Gastroesophageal sphincter (tissue), 3 donors: ENCODE results near the gene YES1.

Source experiments
- EP300 ChIP-seq: sonication (generic); formaldehyde crosslinking; IDR thresholded peaks from one replicate; pipeline ENCODE4 v1.6.1; 2017; ENCODE audit warnings: antibody characterized with exemption, mild to moderate bottlenecking
- POLR2A ChIP-seq, 2 donors: fragments of 450-650 bp; IDR thresholded peaks; one replicate each; pipeline ENCODE4 v1.6.1; 2017; ENCODE audit warnings: antibody characterized with exemption in 2 of 2, mild to moderate bottlenecking in 2 of 2, moderate library complexity in 1 of 2
- POLR2AphosphoS5 ChIP-seq: sonication (generic); formaldehyde crosslinking; IDR thresholded peaks from one replicate; pipeline ENCODE4 v1.6.1; 2017; ENCODE audit warnings: antibody characterized with exemption
- TF ChIP-seq, protein P1 (sequence below), 4 experiments: fragments of 200-600 bp in 2 of 4; fragments of 450-650 bp in 2 of 4; sonication (generic) in 1 of 4; IDR thresholded peaks; one replicate each; pipeline ENCODE4 v1.5.1; 2017 to 2019; ENCODE audit warnings: antibody characterized with exemption in 4 of 4, mild to moderate bottlenecking in 2 of 4, moderate library complexity in 2 of 4

DNA sequence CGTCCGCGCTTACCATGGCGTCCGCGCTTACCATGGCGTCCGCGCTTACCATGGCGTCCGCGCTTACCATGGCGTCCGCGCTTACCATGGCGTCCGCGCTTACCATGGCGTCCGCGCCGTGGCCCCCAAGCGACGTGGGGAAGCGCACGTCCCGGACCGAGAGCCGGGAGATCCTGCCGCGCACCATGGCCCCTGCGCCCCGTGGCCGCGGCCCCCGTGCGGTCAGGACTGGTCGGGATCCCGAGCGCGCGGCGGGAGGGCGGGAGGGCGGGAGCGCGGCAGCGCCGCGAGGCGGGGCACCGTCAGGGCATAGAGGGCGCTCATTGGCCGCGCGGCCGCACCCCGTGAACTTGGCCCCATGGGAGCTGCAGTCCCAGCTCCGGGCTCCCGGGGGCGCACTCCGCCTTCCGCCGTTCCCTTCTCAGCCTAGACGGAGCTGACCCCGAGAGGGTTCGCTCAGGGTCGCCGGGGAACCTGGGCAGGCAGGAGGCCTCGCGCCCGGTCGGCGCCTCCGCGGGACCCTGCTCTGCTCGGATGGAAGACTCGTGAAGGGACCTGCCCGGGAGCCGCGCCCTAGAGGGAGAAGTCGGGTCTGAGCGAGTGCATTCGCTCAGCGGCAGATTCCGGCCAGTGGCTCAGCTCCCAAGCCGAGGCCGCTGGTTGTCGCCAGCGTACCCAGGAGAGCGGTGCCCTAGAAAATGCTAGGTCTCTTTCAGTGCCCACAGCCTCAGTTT is 99.5 kb downstream of the YES1 start, which contains the start of gene ENOSF1:
- TF ChIP-seq, protein P1, sequence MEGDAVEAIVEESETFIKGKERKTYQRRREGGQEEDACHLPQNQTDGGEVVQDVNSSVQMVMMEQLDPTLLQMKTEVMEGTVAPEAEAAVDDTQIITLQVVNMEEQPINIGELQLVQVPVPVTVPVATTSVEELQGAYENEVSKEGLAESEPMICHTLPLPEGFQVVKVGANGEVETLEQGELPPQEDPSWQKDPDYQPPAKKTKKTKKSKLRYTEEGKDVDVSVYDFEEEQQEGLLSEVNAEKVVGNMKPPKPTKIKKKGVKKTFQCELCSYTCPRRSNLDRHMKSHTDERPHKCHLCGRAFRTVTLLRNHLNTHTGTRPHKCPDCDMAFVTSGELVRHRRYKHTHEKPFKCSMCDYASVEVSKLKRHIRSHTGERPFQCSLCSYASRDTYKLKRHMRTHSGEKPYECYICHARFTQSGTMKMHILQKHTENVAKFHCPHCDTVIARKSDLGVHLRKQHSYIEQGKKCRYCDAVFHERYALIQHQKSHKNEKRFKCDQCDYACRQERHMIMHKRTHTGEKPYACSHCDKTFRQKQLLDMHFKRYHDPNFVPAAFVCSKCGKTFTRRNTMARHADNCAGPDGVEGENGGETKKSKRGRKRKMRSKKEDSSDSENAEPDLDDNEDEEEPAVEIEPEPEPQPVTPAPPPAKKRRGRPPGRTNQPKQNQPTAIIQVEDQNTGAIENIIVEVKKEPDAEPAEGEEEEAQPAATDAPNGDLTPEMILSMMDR (IDR thresholded peaks at IDR 0.05) = peak; percentile 57 to 94 (median 78)
- TF ChIP-seq POLR2A (IDR thresholded peaks at IDR 0.05) (peak; percentile 33 to 43), POLR2AphosphoS5 (peak; percentile 48), EP300 (no peak)
